HG03045 (cell line): Measurements from ENCODE around the gene ATG13.
"Not testable (repeated sequence)": the region's sequence is repeated elsewhere in the genome, so short reads cannot be mapped to it uniquely, and the experiment has no call there.

ENCODE experiments used
- ATAC-seq: cut with Tn5 transposase; IDR thresholded peaks from one replicate; pipeline ENCODE4 v1.9.1; 2021; ENCODE audit warnings: mild to moderate bottlenecking, moderate library complexity; ENCODE audit not compliant: unreplicated experiment

The ATG13 gene

GRCh38 chr11:46694607-46695006, 77.3 kb downstream of the ATG13 start:
- no peak for ATAC-seq

- no peak for ATAC-seq
These were observed 78.2 kb downstream of the ATG13 start for GRCh38 chr11:46695345-46696211.

GRCh38 chr11:46696212-46696558, 78.8 kb downstream of the ATG13 start:
- no peak for ATAC-seq

DNA sequence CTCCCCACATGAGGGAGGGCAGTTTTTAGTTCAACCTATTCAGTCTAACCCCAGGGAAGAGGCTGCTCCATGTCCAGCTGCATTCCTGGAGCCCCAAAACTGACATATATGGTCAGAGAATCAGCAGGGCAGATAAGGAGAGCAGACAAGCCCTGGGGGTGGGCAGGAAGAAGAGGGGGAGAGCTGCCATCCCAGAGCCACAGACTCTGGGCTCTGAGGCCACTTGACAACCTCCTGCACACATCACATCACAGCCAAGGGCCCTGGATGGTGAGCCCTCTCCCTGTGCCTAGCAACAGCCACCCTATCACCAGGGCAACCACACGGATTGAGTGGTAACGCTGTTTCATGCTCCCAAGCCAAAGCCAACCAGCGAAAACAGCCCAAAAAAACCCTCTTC, 80.0 kb downstream of the ATG13 start:
- no peak for ATAC-seq

DNA sequence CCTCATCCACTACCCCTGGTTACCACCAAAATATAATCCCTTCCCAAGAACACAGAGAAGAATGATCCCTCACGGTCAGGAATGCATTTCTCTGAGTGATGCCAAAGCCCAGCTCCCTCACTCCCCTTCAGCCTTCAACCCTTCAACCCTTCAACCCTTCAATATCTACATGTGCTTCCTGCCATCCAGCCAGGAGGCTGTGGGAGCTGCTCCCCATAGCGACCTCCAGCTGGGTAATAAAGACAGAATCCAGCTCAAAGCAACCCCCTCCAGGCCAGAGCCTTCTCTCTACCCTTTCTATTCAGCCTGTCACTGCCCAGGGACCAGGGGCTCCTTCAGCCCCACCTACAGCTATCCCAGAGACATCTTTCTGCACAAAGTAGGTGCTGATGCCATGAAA, 80.4 kb downstream of the ATG13 start:
- ATAC-seq: no peak

- no peak for ATAC-seq
These were observed 81.2 kb downstream of the ATG13 start for GRCh38 chr11:46698597-46698996.

- ATAC-seq: peak; percentile 87
These were observed 83.1 kb downstream of the ATG13 start, which contains the start of the genes ARHGAP1 and ZNF408 for GRCh38 chr11:46700241-46701077. ARHGAP1 (minus strand) TSS chr11:46700619; CDS start chr11:46696107, 4,512 bp downstream. ZNF408 (plus strand) TSS chr11:46701031; CDS start chr11:46701048, 17 bp downstream.

GRCh38 chr11:46701078-46701654, 83.8 kb downstream of the ATG13 start:
- ATAC-seq: no peak

GRCh38 chr11:46705070-46705688, 87.8 kb downstream of the ATG13 start:
- ATAC-seq: no peak

- ATAC-seq: no peak
These were observed 89.5 kb downstream of the ATG13 start for GRCh38 chr11:46706886-46707285.

- ATAC-seq: not testable (repeated sequence)
These were observed 92.0 kb downstream of the ATG13 start for GRCh38 chr11:46709351-46709750.

DNA sequence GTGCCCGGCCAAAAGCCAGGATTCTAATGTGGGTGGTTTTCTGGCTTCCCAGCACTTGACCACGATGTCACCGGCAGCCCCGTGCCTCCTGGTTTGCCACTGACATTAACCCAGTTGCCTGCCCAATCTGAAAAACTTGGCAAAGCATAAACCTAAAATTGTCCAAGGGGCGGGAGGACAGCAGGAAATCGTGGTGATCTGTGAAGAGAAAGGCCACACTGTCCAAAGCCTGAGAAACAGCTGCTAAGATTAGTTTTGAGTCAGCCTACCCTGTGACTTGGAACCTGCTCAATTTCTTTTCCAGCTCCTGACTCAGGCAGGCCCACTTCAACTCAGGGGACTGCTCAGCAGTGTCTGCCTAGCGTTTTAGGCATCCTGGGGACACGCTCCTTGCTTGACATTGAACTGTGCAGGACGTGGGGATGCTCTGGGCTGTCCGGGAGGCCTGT, 93.5 kb downstream of the ATG13 start:
- no peak for ATAC-seq

- ATAC-seq: no peak
These were observed 94.0 kb downstream of the ATG13 start for GRCh38 chr11:46711303-46711702.

- ATAC-seq: no peak
These were observed 95.7 kb downstream of the ATG13 start for GRCh38 chr11:46712874-46713576.

DNA sequence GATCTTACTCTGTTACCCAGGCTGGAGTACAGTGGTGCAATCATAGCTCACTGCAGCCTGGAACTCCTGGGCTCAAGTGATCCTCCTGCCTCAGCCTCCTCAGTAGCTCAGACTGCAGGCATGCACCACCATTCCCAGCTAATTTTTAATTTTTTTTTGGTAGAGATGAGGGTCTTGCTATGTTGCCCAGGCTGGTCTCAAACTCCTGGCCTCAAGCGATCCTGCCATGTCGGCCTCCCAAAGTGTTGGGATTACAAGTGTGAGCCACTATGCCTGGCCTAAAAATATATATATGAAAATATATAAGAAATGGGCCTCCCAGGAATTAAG, 100.4 kb downstream of the ATG13 start:
- not testable (repeated sequence) for ATAC-seq

- ATAC-seq: no peak
These were observed 101.0 kb downstream of the ATG13 start for GRCh38 chr11:46718155-46719019.

GRCh38 chr11:46719048-46719542, 101.7 kb downstream of the ATG13 start, which contains the start of gene F2:
F2 (plus strand) TSS chr11:46719213; CDS start chr11:46719236, 23 bp downstream.
- ATAC-seq: no peak

- no peak for ATAC-seq
These were observed 102.3 kb downstream of the ATG13 start for GRCh38 chr11:46719543-46720218.

- no peak for ATAC-seq
These were observed 103.9 kb downstream of the ATG13 start for GRCh38 chr11:46721286-46721685.
